Mucosa of rectum (tissue), 2 donors: ENCODE results near the gene DPP3.

Experiments used
- H3K27ac ChIP-seq, 2 donors: one replicate each; pipeline ENCODE4 v1.7.0; 2013; ENCODE audit warnings: inconsistent platforms in 2 of 2, low read depth in 2 of 2, low read length in 2 of 2
- H3K27me3 ChIP-seq, 2 donors: one replicate each; pipeline ENCODE4 v1.7.0; 2013; ENCODE audit warnings: low read length in 2 of 2; ENCODE audit not compliant: control insufficient read depth in 2 of 2, insufficient read depth in 2 of 2
- H3K36me3 ChIP-seq, 2 donors: one replicate each; pipeline ENCODE4 v1.7.0; 2013; ENCODE audit warnings: low read length in 2 of 2; ENCODE audit not compliant: control insufficient read depth in 2 of 2, insufficient read depth in 2 of 2
- H3K4me1 ChIP-seq, 2 donors: one replicate each; pipeline ENCODE4 v1.7.0; 2013; ENCODE audit warnings: low read length in 2 of 2, mild to moderate bottlenecking in 1 of 2; ENCODE audit not compliant: control insufficient read depth in 2 of 2, insufficient read depth in 2 of 2
- H3K4me3 ChIP-seq, 2 donors: one replicate each; pipeline ENCODE4 v1.7.0; 2013; ENCODE audit warnings: low read length in 2 of 2
- H3K9ac ChIP-seq, 2 donors: one replicate each; pipeline ENCODE4 v1.7.0; 2013; ENCODE audit warnings: low read length in 2 of 2, low read depth in 1 of 2, mild to moderate bottlenecking in 1 of 2
- H3K9me3 ChIP-seq, 2 donors: one replicate each; pipeline ENCODE4 v1.7.0; 2013; ENCODE audit warnings: low read length in 2 of 2; ENCODE audit not compliant: control insufficient read depth in 2 of 2
- donor health status: healthy.
- donor health status: Normal muscosa, but diverticular disease.

DPP3 gene

DNA sequence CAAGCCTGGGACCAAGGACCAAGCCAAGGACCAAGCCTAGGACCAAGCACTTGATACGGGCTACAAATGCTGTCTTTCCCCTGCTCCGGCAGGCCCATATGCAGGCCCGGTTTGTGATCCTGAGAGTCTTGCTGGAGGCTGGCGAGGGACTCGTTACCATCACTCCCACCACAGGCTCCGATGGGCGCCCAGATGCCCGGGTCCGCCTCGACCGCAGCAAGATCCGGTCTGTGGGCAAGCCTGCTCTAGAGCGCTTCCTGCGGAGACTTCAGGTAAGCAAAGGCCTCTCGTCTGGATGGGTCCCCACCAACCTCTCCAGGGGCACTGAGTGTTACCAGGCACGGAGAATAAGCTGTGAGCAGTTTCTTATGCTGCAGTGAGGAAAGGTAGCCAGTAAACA, 17.0 kb downstream of the DPP3 start:
- no peaks in the 10 kb centered on the region for H3K9me3 ChIP-seq
- no peak overlapping the region for H3K9ac ChIP-seq
- H3K36me3 ChIP-seq, result peaks cover 25 to 29% of the 10 kb centered on the region in 2 donors
- no peak overlapping the region for H3K27ac ChIP-seq
- peaks cover 0 to 6% of the 10 kb centered on the region in 2 donors for H3K4me1 ChIP-seq
- H3K27me3 ChIP-seq, result no peaks in the 10 kb centered on the region
- H3K4me3 ChIP-seq, result no peak overlapping the region

DNA sequence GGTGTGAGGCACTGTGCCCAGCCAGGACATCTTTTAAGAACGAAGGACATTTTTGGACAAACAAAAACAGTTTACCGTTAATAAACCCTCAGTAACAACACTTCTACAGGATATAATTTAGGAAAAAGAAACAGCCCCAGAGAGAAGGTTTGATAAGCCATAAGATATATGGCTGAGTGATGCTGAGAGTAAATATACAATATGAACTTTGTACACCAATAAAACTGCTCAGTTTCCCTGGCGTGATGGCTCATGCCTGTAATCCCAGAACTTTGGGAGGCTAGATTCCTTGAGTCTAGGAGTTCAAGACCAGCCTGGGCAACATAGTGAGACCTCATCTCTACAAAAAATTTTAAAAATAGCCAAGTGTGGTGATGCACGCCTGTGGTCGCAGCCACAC, 18.3 kb downstream of the DPP3 start:
- H3K9me3 ChIP-seq, result no peaks in the 10 kb centered on the region
- H3K4me3 ChIP-seq, result no peak overlapping the region
- peaks cover 0 to 5% of the 10 kb centered on the region in 2 donors for H3K4me1 ChIP-seq
- H3K27ac ChIP-seq, result no peak overlapping the region
- no peak overlapping the region for H3K9ac ChIP-seq
- H3K36me3 ChIP-seq, result peaks cover 19% of the 10 kb centered on the region in 2 donors
- H3K27me3 ChIP-seq, result no peaks in the 10 kb centered on the region

DNA sequence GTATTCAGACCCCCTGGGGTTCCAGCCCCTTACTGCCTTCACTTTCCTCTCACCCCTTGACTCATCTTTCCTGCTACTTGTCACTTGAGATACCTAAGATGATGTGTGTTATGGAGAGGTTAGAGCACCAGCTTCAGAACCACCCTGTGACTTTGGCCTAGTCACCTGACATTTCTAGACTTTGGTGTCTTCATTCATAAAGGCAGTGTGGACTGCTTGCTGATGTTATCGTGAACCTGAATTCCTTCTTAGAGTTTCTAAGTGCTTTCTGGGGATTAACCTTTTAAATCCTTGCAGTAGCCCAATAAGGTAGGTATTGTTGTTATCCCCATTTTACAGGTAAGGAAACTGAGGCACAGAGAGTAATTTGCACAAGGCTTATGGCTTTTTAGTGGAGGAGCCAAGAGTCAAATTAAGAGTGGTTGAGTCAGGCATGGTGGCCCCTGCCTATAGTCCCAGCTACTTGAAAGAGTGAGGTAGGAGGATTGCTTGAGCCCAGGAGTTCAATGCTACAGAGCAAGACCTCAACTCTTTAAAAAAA, 25.1 kb downstream of the DPP3 start:
- Histone ChIP-seq H3K4me3 (no peak overlapping the region), H3K27me3 (no peaks in the 10 kb centered on the region), H3K27ac (no peak overlapping the region), H3K36me3 (peaks cover 12 to 13% of the 10 kb centered on the region in 2 donors), H3K4me1 (peaks cover 2% of the 10 kb centered on the region in 2 donors), H3K9me3 (no peaks in the 10 kb centered on the region), H3K9ac (no peak overlapping the region)

DNA sequence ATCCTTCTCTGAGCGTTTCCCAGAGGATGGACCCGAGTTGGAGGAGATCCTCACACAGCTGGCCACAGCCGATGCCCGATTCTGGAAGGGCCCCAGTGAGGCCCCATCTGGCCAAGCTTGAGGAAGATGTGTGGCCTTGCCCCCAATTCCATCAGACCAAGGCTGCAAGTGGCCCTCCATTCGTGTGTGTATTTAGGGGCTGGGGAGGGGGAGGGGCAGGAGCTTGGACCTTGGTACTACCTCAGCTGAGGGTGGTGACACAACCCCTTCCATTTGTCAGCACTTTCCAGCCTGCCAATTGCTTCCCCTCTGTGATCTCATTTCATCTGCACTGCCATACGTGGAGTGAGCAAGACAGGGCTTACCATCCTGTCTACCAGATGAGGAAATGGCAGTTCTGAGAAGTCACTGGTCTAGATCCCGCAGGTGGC, 28.9 kb downstream of the DPP3 start:
- peaks cover 10% of the 10 kb centered on the region in 2 donors for H3K4me1 ChIP-seq
- no peak overlapping the region for H3K27ac ChIP-seq
- peaks cover 9 to 11% of the 10 kb centered on the region in 2 donors for H3K36me3 ChIP-seq
- H3K27me3 ChIP-seq, result no peaks in the 10 kb centered on the region
- no peak overlapping the region for H3K9ac ChIP-seq
- H3K4me3 ChIP-seq, result no peak overlapping the region
- H3K9me3 ChIP-seq, result no peaks in the 10 kb centered on the region

DNA sequence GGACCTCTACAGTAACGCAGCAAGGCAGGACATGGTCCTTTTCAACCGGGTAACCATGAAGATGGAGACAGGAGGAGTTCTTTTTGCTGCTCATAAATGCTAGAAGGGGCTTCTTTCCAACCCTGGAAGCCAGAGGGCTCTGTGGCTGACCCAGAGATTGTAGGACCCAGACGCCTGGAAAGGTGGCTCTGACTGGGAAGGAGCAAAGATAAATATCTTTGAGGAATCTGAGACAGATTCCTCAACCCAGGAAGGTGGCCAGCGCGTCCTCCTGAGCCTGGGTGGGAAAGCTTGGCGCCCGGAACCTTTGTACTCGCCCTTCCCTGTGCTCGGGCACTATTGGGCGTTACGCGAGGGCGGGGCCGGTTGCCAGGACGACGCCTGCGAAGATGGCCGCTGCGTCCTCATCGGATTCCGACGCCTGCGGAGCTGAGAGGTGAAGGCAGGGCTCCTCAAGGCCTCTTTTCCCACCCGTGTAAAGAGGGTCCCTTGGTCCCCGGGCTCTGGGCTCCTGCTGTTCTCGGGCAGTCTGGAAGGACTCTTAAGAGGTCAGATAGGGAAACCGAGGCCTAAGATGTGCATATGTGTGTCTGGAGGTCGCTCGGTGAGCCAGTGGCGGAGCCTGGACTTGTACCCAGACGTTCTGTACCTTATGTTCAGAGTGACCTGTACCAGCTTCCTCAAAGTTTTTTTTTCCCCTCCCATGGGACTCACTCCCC, 30.2 kb downstream of the DPP3 start, which contains the start of gene BBS1:
Gene BBS1 (plus strand): TSS at position 365 of the 719 bp plus-strand sequence. CDS start 25 bp downstream, at position 390.
- no peaks in the 10 kb centered on the region for H3K9me3 ChIP-seq
- peak within 1 kb of the TSS in 1 of 2 donors; percentile 34 for H3K27ac ChIP-seq
- H3K4me1 ChIP-seq, result peaks cover 10% of the 10 kb centered on the region in 2 donors
- no peaks in the 10 kb centered on the region for H3K27me3 ChIP-seq
- H3K36me3 ChIP-seq, result peaks cover 0 to 2% of the 10 kb centered on the region in 2 donors
- H3K9ac ChIP-seq, result peak within 1 kb of the TSS; percentile 54 to 72
- H3K4me3 ChIP-seq, result peak within 1 kb of the TSS; percentile 97 to 98

DNA sequence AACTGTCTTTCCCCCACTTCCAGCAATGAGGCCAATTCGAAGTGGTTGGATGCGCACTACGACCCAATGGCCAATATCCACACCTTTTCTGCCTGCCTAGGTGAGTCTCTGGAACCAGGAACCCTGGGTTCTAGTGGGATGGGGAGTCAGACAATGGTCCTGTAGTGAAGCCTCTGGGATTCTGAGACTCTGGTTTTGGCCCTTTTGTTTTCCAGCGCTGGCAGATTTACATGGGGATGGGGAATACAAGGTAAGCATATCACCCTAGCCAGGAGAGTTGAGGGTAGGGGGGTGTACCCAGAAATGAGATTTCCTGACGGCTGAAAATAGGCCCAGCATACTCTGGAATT, 30.7 kb downstream of the DPP3 start:
- Histone ChIP-seq H3K4me3 (peak overlapping the region; percentile 97 to 98), H3K9me3 (no peaks in the 10 kb centered on the region), H3K9ac (peak overlapping the region; percentile 54 to 72), H3K4me1 (peaks cover 10% of the 10 kb centered on the region in 2 donors), H3K27ac (peak overlapping the region in 1 of 2 donors; percentile 34), H3K36me3 (no peaks in the 10 kb centered on the region), H3K27me3 (no peaks in the 10 kb centered on the region)

DNA sequence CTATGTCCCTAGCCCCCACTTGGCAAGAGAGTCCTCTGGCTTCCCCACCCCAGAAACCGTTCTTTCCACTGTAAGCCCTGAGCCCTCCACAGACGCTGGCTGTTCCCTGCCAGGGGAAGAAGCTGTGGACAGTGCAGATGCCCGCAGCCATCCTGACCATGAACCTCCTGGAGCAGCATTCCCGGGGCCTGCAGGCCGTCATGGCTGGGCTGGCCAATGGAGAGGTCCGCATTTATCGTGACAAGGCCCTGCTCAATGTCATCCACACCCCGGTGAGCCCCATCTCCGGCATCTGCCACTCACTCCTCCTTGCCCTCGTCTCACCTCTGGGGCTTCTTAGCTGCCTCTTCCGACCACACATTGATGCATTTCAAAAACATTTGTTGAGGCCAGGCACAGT, 43.4 kb downstream of the DPP3 start:
- H3K4me3 ChIP-seq, result no peak overlapping the region
- H3K27me3 ChIP-seq, result no peaks in the 10 kb centered on the region
- peaks cover 25 to 32% of the 10 kb centered on the region in 2 donors for H3K36me3 ChIP-seq
- H3K9ac ChIP-seq, result no peak overlapping the region
- H3K9me3 ChIP-seq, result no peaks in the 10 kb centered on the region
- H3K27ac ChIP-seq, result no peak overlapping the region
- H3K4me1 ChIP-seq, result no peaks in the 10 kb centered on the region

DNA sequence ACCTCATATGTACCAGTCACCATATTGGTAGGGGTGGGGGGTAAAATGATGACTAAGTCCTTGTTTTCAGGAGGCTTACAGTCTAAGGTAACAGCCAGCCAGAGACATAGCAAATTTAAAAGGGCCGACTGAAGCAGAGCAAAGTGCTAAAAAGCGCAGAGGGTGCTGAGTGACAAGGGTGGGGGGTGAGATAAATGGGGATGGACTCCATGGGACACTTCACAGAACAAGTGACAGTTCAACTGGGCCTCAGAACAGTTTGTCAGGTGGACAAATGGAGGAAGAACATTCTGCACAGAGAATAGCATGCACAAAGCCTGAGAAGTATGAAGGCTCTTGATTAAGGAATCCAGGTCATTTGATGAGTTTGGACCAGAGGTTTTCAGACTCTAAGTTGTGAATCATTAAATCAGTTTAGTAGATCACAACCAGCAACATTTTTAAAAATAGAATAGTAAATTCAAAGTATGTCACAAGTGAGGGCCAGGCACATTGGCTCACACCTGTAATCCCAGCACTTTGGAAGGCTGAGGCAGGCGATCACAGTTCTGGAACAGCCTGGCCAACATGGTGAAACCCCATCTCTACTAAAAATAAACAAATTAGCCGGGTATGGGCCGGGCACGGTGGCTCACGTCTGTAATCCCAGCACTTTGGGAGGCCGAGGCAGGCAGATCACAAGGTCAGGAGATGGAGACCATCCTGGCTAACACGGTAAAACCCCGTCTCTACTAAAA, 44.2 kb downstream of the DPP3 start:
- H3K9ac ChIP-seq, result no peak overlapping the region
- no peaks in the 10 kb centered on the region for H3K4me1 ChIP-seq
- no peaks in the 10 kb centered on the region for H3K27me3 ChIP-seq
- no peak overlapping the region for H3K27ac ChIP-seq
- no peak overlapping the region for H3K4me3 ChIP-seq
- H3K36me3 ChIP-seq, result peaks cover 25 to 33% of the 10 kb centered on the region in 2 donors
- H3K9me3 ChIP-seq, result no peaks in the 10 kb centered on the region

DNA sequence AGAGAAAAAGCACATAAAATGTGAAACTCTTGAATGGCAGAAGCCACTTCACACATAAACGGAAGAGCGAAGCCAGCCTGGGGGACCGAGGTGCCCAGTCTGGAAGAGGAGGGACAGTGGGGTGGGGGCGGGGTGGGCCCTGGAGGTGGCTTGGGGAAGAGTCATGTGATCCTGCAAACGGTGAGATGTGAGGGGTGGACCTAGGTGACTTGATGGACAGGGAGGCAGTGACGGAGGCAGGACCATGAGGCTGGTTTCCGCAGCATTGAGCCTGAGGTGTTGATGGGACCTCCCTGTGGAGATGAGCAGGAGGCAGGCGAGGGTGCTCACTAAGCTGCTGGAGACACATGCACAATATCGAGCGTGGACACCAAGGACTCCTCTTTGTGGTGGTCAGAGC, 48.8 kb downstream of the DPP3 start:
- Histone ChIP-seq H3K27ac (no peak overlapping the region), H3K4me3 (no peak overlapping the region), H3K36me3 (peaks cover 4 to 16% of the 10 kb centered on the region in 2 donors), H3K4me1 (no peaks in the 10 kb centered on the region), H3K9ac (no peak overlapping the region), H3K9me3 (no peaks in the 10 kb centered on the region), H3K27me3 (no peaks in the 10 kb centered on the region)

DNA sequence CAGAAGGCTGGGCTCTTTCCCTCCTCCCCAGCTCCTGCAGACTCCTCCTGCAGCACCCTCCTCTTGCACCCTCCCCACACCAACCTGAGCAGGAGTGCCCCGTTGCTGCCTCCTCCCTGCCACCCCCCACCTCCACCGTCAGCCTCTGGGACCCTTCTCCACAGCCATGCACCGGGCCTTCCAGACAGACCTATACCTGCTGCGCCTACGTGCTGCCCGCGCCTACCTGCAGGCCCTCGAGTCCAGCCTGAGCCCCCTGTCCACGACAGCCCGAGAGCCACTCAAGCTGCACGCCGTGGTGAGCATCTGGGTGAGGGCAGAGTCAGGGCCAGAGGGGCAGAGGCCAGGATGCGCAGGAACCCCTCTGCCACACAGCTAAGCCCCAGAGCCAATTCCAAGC, 49.4 kb downstream of the DPP3 start:
- no peak overlapping the region for H3K9ac ChIP-seq
- no peaks in the 10 kb centered on the region for H3K27me3 ChIP-seq
- H3K27ac ChIP-seq, result no peak overlapping the region
- H3K4me3 ChIP-seq, result no peak overlapping the region
- peaks cover 4 to 16% of the 10 kb centered on the region in 2 donors for H3K36me3 ChIP-seq
- no peaks in the 10 kb centered on the region for H3K9me3 ChIP-seq
- H3K4me1 ChIP-seq, result no peaks in the 10 kb centered on the region
